HG03159 (cell line): Measurements from ENCODE around the gene GABRG3.

ENCODE experiments used
- ATAC-seq: cut with Tn5 transposase; IDR thresholded peaks from one replicate; pipeline ENCODE4 v1.9.1; 2021; ENCODE audit warnings: mild to moderate bottlenecking, moderate library complexity; ENCODE audit not compliant: unreplicated experiment

Gene GABRG3

GRCh38 chr15:27545494-27546255 is 574.7 kb downstream of the GABRG3 start:
- ATAC-seq = no peak

- ATAC-seq = no peak
Measured at GRCh38 chr15:27549746-27550145, 578.8 kb downstream of the GABRG3 start.

GRCh38 chr15:27550635-27551034 is 579.7 kb downstream of the GABRG3 start:
- no peak for ATAC-seq

GRCh38 chr15:27561816-27562215 is 590.8 kb downstream of the GABRG3 start:
- ATAC-seq = no peak

GRCh38 chr15:27563765-27564370 is 592.9 kb downstream of the GABRG3 start:
- ATAC-seq = no peak

- no peak for ATAC-seq
Measured at GRCh38 chr15:27564656-27565055, 593.7 kb downstream of the GABRG3 start.

- ATAC-seq = no peak
Measured at GRCh38 chr15:27570746-27571145, 599.8 kb downstream of the GABRG3 start.

GRCh38 chr15:27573805-27574485 is 603.0 kb downstream of the GABRG3 start:
- ATAC-seq = no peak

- ATAC-seq = no peak
Measured at GRCh38 chr15:27574541-27575054, 603.6 kb downstream of the GABRG3 start.

- no peak for ATAC-seq
Measured at GRCh38 chr15:27575521-27575920, 604.5 kb downstream of the GABRG3 start.

GRCh38 chr15:27576576-27576975 is 605.6 kb downstream of the GABRG3 start:
- no peak for ATAC-seq

GRCh38 chr15:27579738-27580137 is 608.8 kb downstream of the GABRG3 start:
- ATAC-seq = no peak

GRCh38 chr15:27582726-27583410 is 611.9 kb downstream of the GABRG3 start:
- no peak for ATAC-seq

- ATAC-seq = no peak
Measured at GRCh38 chr15:27583651-27584050, 612.7 kb downstream of the GABRG3 start.

- no peak for ATAC-seq
Measured at GRCh38 chr15:27585041-27585640, 614.2 kb downstream of the GABRG3 start.

GRCh38 chr15:27587810-27588209 is 616.8 kb downstream of the GABRG3 start:
- ATAC-seq = no peak

- no peak for ATAC-seq
Measured at GRCh38 chr15:27589260-27589659, 618.3 kb downstream of the GABRG3 start.

GRCh38 chr15:27589782-27590181 is 618.8 kb downstream of the GABRG3 start:
- ATAC-seq = no peak
